PFSK-1 (cell line): ENCODE measurements around the gene ZC3H18.

Experiments used
- TAF1 ChIP-seq: IDR thresholded peaks from 2 replicates; pipeline ENCODE4 v1.6.1; 2012; ENCODE audit warnings: low read length, control low read depth, borderline replicate concordance; ENCODE audit not compliant: insufficient read depth
- TF ChIP-seq, protein P1 (sequence below), 2 experiments: IDR thresholded peaks; 2 replicates each; pipeline versions ENCODE4 v1.6.1 to v1.8.0; 2011 to 2012; ENCODE audit warnings: low read depth in 2 of 2, low read length in 2 of 2, control low read depth in 1 of 2, inconsistent platforms in 1 of 2, mild to moderate bottlenecking in 1 of 2, moderate library complexity in 1 of 2; ENCODE audit not compliant: insufficient read depth in 1 of 2

DNA sequence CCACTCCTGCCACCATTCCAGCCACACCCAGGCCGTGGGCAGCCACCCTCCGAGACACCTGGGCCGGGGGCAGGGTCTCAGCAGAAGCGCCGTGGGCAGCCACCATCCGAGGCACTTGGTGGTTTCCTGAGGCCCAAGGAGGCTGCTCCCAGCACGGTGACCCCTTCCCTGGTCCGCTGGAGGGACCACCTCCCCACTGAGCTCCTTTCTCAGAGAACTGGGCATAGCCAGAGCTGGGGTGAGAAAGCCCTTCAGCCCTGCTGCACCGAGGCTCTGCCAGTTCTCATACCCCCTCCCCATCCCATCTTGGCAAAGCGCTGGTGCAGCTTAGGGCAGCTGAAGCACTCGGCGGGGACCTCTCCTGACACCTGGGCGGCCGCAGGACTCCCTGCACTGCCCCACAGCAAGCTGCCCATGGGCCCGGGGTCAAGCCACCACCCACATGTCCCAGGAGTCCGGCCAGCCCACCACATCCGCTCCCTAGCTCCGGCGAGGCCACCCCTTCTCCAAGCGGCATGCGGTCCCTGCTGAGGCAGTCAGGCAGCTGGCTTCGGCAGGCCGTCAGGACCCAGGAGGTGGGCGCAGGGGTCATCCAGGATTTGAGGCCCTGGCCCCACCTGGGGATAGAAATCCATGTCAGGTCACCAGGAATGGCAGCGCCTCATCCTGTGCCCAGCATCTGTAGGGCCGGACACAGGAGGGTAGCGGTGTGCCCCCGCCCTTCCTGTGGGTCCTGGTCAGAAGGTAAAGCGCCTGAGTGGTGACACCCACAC is 82.0 kb downstream of the ZC3H18 start:
- TF ChIP-seq, protein P1, sequence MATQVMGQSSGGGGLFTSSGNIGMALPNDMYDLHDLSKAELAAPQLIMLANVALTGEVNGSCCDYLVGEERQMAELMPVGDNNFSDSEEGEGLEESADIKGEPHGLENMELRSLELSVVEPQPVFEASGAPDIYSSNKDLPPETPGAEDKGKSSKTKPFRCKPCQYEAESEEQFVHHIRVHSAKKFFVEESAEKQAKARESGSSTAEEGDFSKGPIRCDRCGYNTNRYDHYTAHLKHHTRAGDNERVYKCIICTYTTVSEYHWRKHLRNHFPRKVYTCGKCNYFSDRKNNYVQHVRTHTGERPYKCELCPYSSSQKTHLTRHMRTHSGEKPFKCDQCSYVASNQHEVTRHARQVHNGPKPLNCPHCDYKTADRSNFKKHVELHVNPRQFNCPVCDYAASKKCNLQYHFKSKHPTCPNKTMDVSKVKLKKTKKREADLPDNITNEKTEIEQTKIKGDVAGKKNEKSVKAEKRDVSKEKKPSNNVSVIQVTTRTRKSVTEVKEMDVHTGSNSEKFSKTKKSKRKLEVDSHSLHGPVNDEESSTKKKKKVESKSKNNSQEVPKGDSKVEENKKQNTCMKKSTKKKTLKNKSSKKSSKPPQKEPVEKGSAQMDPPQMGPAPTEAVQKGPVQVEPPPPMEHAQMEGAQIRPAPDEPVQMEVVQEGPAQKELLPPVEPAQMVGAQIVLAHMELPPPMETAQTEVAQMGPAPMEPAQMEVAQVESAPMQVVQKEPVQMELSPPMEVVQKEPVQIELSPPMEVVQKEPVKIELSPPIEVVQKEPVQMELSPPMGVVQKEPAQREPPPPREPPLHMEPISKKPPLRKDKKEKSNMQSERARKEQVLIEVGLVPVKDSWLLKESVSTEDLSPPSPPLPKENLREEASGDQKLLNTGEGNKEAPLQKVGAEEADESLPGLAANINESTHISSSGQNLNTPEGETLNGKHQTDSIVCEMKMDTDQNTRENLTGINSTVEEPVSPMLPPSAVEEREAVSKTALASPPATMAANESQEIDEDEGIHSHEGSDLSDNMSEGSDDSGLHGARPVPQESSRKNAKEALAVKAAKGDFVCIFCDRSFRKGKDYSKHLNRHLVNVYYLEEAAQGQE (IDR thresholded peaks at IDR 0.05; ENCODE audit: insufficient read depth in 1 of 2, low read depth in 2 of 2, low read length in 2 of 2): no peak
- TF ChIP-seq TAF1: no peak
